ENCODE measurements around the gene EXOC4.

Gene EXOC4

GRCh38 chr7:133354546-133355324 is 101.9 kb downstream of the EXOC4 start:
- H3K4me1 ChIP-seq (ENCODE audit: control insufficient read depth in 5 of 5, insufficient read depth in 5 of 5, low read length in 5 of 5), result peaks cover 0 to 7% (median 0%) of the 10 kb centered on the region in 5 donors
- H3K36me3 ChIP-seq (ENCODE audit: control insufficient read depth in 5 of 5, insufficient read depth in 5 of 5, low read length in 5 of 5), result peaks cover 0 to 7% (median 2%) of the 10 kb centered on the region in 5 donors
- H3K4me3 ChIP-seq (ENCODE audit: low read depth in 1 of 5, low read length in 5 of 5), result no peak overlapping the region
- H3K27ac ChIP-seq (ENCODE audit: low read depth, low read length), result no peak overlapping the region
- peaks cover 6 to 18% (median 17%) of the 10 kb centered on the region in 5 donors for H3K9me3 ChIP-seq (ENCODE audit: control insufficient read depth in 5 of 5, low read length in 5 of 5)
- no peak overlapping the region for H3K9ac ChIP-seq (ENCODE audit: low read length in 5 of 5)
- H3K27me3 ChIP-seq (ENCODE audit: control insufficient read depth in 5 of 5, insufficient read depth in 4 of 5, low read length in 5 of 5), result no peaks in the 10 kb centered on the region

GRCh38 chr7:133355325-133355708 is 102.4 kb downstream of the EXOC4 start:
- no peaks in the 10 kb centered on the region for H3K27me3 ChIP-seq (ENCODE audit: control insufficient read depth in 5 of 5, insufficient read depth in 4 of 5, low read length in 5 of 5)
- H3K4me3 ChIP-seq (ENCODE audit: low read depth in 1 of 5, low read length in 5 of 5), result no peak overlapping the region
- H3K4me1 ChIP-seq (ENCODE audit: control insufficient read depth in 5 of 5, insufficient read depth in 5 of 5, low read length in 5 of 5), result peaks cover 0 to 9% (median 0%) of the 10 kb centered on the region in 5 donors
- no peak overlapping the region for H3K27ac ChIP-seq (ENCODE audit: low read depth, low read length)
- peaks cover 0 to 7% (median 2%) of the 10 kb centered on the region in 5 donors for H3K36me3 ChIP-seq (ENCODE audit: control insufficient read depth in 5 of 5, insufficient read depth in 5 of 5, low read length in 5 of 5)
- H3K9me3 ChIP-seq (ENCODE audit: control insufficient read depth in 5 of 5, low read length in 5 of 5), result peaks cover 6 to 18% (median 17%) of the 10 kb centered on the region in 5 donors
- no peak overlapping the region for H3K9ac ChIP-seq (ENCODE audit: low read length in 5 of 5)

- peaks cover 0 to 9% (median 0%) of the 10 kb centered on the region in 5 donors for H3K4me1 ChIP-seq (ENCODE audit: control insufficient read depth in 5 of 5, insufficient read depth in 5 of 5, low read length in 5 of 5)
- H3K27ac ChIP-seq (ENCODE audit: low read depth, low read length), result no peak overlapping the region
- H3K36me3 ChIP-seq (ENCODE audit: control insufficient read depth in 5 of 5, insufficient read depth in 5 of 5, low read length in 5 of 5), result peaks cover 0 to 7% (median 2%) of the 10 kb centered on the region in 5 donors
- H3K27me3 ChIP-seq (ENCODE audit: control insufficient read depth in 5 of 5, insufficient read depth in 4 of 5, low read length in 5 of 5), result no peaks in the 10 kb centered on the region
- peaks cover 6 to 18% (median 17%) of the 10 kb centered on the region in 5 donors for H3K9me3 ChIP-seq (ENCODE audit: control insufficient read depth in 5 of 5, low read length in 5 of 5)
- H3K9ac ChIP-seq (ENCODE audit: low read length in 5 of 5), result no peak overlapping the region
- H3K4me3 ChIP-seq (ENCODE audit: low read depth in 1 of 5, low read length in 5 of 5), result no peak overlapping the region
These were observed 102.9 kb downstream of the EXOC4 start for GRCh38 chr7:133355822-133356221.

- Histone ChIP-seq H3K27me3 (ENCODE audit: control insufficient read depth in 5 of 5, insufficient read depth in 4 of 5, low read length in 5 of 5) (no peaks in the 10 kb centered on the region), H3K9me3 (ENCODE audit: control insufficient read depth in 5 of 5, low read length in 5 of 5) (peaks cover 0 to 1% (median under 1%) of the 10 kb centered on the region in 5 donors), H3K27ac (ENCODE audit: low read depth, low read length) (no peak overlapping the region), H3K4me1 (ENCODE audit: control insufficient read depth in 5 of 5, insufficient read depth in 5 of 5, low read length in 5 of 5) (peaks cover 0 to 12% (median 0%) of the 10 kb centered on the region in 5 donors), H3K36me3 (ENCODE audit: control insufficient read depth in 5 of 5, insufficient read depth in 5 of 5, low read length in 5 of 5) (peaks cover 0 to 7% (median 2%) of the 10 kb centered on the region in 5 donors), H3K9ac (ENCODE audit: low read length in 5 of 5) (no peak overlapping the region), H3K4me3 (ENCODE audit: low read depth in 1 of 5, low read length in 5 of 5) (no peak overlapping the region)
These were observed 105.8 kb downstream of the EXOC4 start for GRCh38 chr7:133358708-133359107.

GRCh38 chr7:133359449-133359848 is 106.6 kb downstream of the EXOC4 start:
- H3K9me3 ChIP-seq (ENCODE audit: control insufficient read depth in 5 of 5, low read length in 5 of 5), result no peaks in the 10 kb centered on the region
- peaks cover 0 to 17% (median 0%) of the 10 kb centered on the region in 5 donors for H3K4me1 ChIP-seq (ENCODE audit: control insufficient read depth in 5 of 5, insufficient read depth in 5 of 5, low read length in 5 of 5)
- no peak overlapping the region for H3K4me3 ChIP-seq (ENCODE audit: low read depth in 1 of 5, low read length in 5 of 5)
- no peak overlapping the region for H3K27ac ChIP-seq (ENCODE audit: low read depth, low read length)
- H3K36me3 ChIP-seq (ENCODE audit: control insufficient read depth in 5 of 5, insufficient read depth in 5 of 5, low read length in 5 of 5), result peaks cover 0 to 7% (median 2%) of the 10 kb centered on the region in 5 donors
- no peak overlapping the region for H3K9ac ChIP-seq (ENCODE audit: low read length in 5 of 5)
- no peaks in the 10 kb centered on the region for H3K27me3 ChIP-seq (ENCODE audit: control insufficient read depth in 5 of 5, insufficient read depth in 4 of 5, low read length in 5 of 5)

GRCh38 chr7:133360201-133360600 is 107.3 kb downstream of the EXOC4 start:
- Histone ChIP-seq H3K4me3 (ENCODE audit: low read depth in 1 of 5, low read length in 5 of 5) (no peak overlapping the region), H3K27ac (ENCODE audit: low read depth, low read length) (no peak overlapping the region), H3K36me3 (ENCODE audit: control insufficient read depth in 5 of 5, insufficient read depth in 5 of 5, low read length in 5 of 5) (peaks cover 0 to 7% (median 2%) of the 10 kb centered on the region in 5 donors), H3K4me1 (ENCODE audit: control insufficient read depth in 5 of 5, insufficient read depth in 5 of 5, low read length in 5 of 5) (peaks cover 0 to 24% (median 2%) of the 10 kb centered on the region in 5 donors), H3K27me3 (ENCODE audit: control insufficient read depth in 5 of 5, insufficient read depth in 4 of 5, low read length in 5 of 5) (no peaks in the 10 kb centered on the region), H3K9ac (ENCODE audit: low read length in 5 of 5) (no peak overlapping the region), H3K9me3 (ENCODE audit: control insufficient read depth in 5 of 5, low read length in 5 of 5) (no peaks in the 10 kb centered on the region)

GRCh38 chr7:133361806-133362205 is 108.9 kb downstream of the EXOC4 start:
- Histone ChIP-seq H3K9me3 (ENCODE audit: control insufficient read depth in 5 of 5, low read length in 5 of 5) (no peaks in the 10 kb centered on the region), H3K4me3 (ENCODE audit: low read depth in 1 of 5, low read length in 5 of 5) (no peak overlapping the region), H3K27me3 (ENCODE audit: control insufficient read depth in 5 of 5, insufficient read depth in 4 of 5, low read length in 5 of 5) (no peaks in the 10 kb centered on the region), H3K27ac (ENCODE audit: low read depth, low read length) (no peak overlapping the region), H3K4me1 (ENCODE audit: control insufficient read depth in 5 of 5, insufficient read depth in 5 of 5, low read length in 5 of 5) (peaks cover 0 to 35% (median 11%) of the 10 kb centered on the region in 5 donors), H3K9ac (ENCODE audit: low read length in 5 of 5) (no peak overlapping the region), H3K36me3 (ENCODE audit: control insufficient read depth in 5 of 5, insufficient read depth in 5 of 5, low read length in 5 of 5) (peaks cover 0 to 2% (median 0%) of the 10 kb centered on the region in 5 donors)

GRCh38 chr7:133364959-133365690 is 112.2 kb downstream of the EXOC4 start:
- peaks cover 0 to 29% (median 11%) of the 10 kb centered on the region in 5 donors for H3K4me1 ChIP-seq (ENCODE audit: control insufficient read depth in 5 of 5, insufficient read depth in 5 of 5, low read length in 5 of 5)
- peak overlapping the region in 2 of 5 donors; percentile 32 to 46 for H3K9ac ChIP-seq (ENCODE audit: low read length in 5 of 5)
- peaks cover 0 to 4% (median 0%) of the 10 kb centered on the region in 5 donors for H3K36me3 ChIP-seq (ENCODE audit: control insufficient read depth in 5 of 5, insufficient read depth in 5 of 5, low read length in 5 of 5)
- H3K9me3 ChIP-seq (ENCODE audit: control insufficient read depth in 5 of 5, low read length in 5 of 5), result no peaks in the 10 kb centered on the region
- no peak overlapping the region for H3K4me3 ChIP-seq (ENCODE audit: low read depth in 1 of 5, low read length in 5 of 5)
- H3K27ac ChIP-seq (ENCODE audit: low read depth, low read length), result no peak overlapping the region
- no peaks in the 10 kb centered on the region for H3K27me3 ChIP-seq (ENCODE audit: control insufficient read depth in 5 of 5, insufficient read depth in 4 of 5, low read length in 5 of 5)

- Histone ChIP-seq H3K27ac (ENCODE audit: low read depth, low read length) (no peak overlapping the region), H3K4me3 (ENCODE audit: low read depth in 1 of 5, low read length in 5 of 5) (no peak overlapping the region), H3K9ac (ENCODE audit: low read length in 5 of 5) (no peak overlapping the region), H3K4me1 (ENCODE audit: control insufficient read depth in 5 of 5, insufficient read depth in 5 of 5, low read length in 5 of 5) (peaks cover 0 to 27% (median 11%) of the 10 kb centered on the region in 5 donors), H3K36me3 (ENCODE audit: control insufficient read depth in 5 of 5, insufficient read depth in 5 of 5, low read length in 5 of 5) (peaks cover 0 to 4% (median 0%) of the 10 kb centered on the region in 5 donors), H3K27me3 (ENCODE audit: control insufficient read depth in 5 of 5, insufficient read depth in 4 of 5, low read length in 5 of 5) (no peaks in the 10 kb centered on the region), H3K9me3 (ENCODE audit: control insufficient read depth in 5 of 5, low read length in 5 of 5) (no peaks in the 10 kb centered on the region)
These were observed 113.0 kb downstream of the EXOC4 start for GRCh38 chr7:133365917-133366316.

- Histone ChIP-seq H3K27me3 (ENCODE audit: control insufficient read depth in 5 of 5, insufficient read depth in 4 of 5, low read length in 5 of 5) (no peaks in the 10 kb centered on the region), H3K9ac (ENCODE audit: low read length in 5 of 5) (no peak overlapping the region), H3K27ac (ENCODE audit: low read depth, low read length) (no peak overlapping the region), H3K36me3 (ENCODE audit: control insufficient read depth in 5 of 5, insufficient read depth in 5 of 5, low read length in 5 of 5) (peaks cover 0 to 4% (median 0%) of the 10 kb centered on the region in 5 donors), H3K9me3 (ENCODE audit: control insufficient read depth in 5 of 5, low read length in 5 of 5) (no peaks in the 10 kb centered on the region), H3K4me3 (ENCODE audit: low read depth in 1 of 5, low read length in 5 of 5) (no peak overlapping the region), H3K4me1 (ENCODE audit: control insufficient read depth in 5 of 5, insufficient read depth in 5 of 5, low read length in 5 of 5) (peaks cover 0 to 27% (median 11%) of the 10 kb centered on the region in 5 donors)
These were observed 114.7 kb downstream of the EXOC4 start for GRCh38 chr7:133367561-133367960.

Data from subcutaneous abdominal adipose tissue (tissue), 5 donors.